Kasumi-1 (cell line): ENCODE results near the gene LPAR2.

Experiments used
- DNase-seq, 2 experiments: peaks; one replicate each; lab custom pipeline; 2025; lab: John Stamatoyannopoulos, UW

Gene LPAR2

DNA sequence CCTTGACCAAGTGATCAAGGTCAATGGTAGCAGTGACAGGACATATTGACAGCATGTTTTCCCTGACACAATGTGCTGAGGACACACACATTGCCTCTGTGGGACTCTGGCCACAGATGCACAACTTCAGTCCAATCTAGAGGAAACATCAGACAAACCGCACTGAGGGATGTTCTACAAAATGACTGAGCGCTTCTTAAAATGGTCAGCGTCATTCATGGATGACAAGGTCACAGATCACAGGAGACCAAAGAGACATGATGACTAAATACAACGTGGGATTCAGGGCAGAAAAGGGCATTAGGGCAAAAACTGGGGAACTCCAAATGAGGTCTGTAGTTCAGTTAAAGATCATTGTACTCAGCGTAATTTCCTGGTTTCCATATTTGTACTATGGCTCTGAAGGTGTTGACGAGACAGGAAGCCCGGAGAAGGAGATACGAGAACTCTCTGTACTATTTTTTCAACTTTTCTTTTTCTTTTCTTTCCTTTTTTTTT is 30.2 kb downstream of the LPAR2 start:
- DNase-seq: no peak

DNA sequence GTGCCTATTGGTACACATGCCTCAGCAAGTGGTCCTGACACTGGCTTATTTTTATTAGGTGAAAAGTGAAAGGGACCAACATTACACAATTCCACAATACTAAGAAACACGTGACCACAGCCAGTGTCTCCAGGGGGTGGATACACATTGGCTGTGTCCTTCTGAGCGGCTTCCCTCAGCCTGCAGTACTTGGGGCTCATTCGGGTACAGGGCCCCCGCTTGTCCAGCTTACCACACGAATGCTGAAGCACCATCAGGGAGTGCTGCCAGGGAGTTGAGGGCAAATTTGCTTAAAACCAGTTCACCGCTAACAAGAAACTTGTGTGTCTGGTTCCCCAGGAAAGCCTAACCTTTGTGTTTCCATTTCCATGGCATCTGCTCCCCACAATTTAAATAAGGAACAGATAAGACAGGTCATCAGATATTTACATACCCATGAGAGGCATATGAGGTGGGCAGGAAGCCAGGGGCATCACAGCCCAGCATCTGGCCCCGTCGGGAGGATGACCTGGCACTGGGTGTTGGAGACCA is 32.8 kb downstream of the LPAR2 start:
- DNase-seq: no peak

DNA sequence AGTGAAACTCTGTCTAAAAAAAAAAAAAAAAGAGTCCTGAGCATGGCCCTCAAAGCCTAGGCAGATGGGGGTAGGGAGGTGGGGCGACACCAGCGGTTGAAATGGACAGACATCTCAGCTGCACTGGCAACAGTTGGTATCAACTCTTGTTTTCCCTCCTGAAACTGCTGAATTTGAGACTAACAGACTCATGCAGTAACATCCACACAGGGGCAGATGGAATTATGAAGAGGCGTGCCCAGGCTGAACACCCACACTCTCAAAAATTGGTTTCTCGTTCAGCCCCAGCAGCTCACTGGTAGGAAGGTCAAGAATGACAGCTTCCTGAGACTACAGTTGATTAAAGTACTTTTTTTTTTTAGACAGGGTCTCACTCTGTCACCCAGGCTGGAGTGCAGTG is 33.6 kb downstream of the LPAR2 start:
- no peak for DNase-seq

DNA sequence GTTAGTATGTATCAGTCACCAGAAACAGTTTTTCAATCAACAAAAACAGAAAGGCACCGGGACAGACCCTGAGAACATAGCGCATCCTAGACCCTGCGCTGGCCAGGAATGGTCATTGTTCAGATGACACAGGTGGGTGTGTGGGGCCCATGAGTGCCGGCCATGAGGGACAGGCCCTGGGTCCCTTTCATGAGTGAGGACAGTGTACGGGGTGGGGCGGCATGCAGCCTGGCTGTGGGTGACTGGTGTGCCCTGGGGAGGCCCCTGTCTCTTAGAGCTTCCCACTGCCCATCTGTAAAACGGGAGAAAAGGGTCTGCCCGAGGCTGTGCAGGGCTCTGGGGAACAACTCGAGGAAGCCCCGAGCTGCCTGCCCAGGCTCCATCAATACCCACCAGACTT is 35.3 kb downstream of the LPAR2 start:
- no peak for DNase-seq

DNA sequence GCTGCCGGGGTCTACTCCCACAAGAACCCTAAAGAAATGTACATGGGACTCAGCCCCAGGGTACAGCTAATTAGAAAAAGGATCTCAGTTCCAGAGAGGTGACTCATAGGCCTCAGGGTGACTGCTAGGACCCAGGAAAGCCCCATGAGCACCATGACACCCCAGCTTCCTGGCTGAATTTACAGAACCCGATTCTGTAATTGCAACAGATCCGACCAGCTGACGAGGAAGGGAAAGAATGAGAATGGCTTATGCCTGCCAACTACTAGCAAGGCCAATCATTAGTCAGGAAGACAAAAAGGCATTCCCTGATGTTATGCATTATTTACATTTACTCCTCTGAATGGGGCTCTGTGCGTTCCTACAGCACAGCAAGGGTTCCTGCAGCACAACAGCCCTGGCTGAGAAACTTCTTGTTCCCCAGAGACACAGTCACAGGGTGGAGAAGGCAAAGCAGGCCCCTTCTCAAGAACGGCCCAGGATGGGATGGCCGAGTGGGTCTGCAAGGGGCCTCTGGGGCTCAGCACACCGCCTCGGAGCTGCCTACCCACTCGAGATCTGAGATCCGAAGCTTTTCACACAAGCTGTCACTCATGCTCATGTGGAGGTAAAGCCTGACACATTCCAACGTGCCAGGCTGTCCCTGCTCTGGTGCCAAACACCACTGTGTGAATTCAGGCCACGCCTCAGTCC is 36.7 kb downstream of the LPAR2 start:
- DNase-seq: peak; percentile 87 to 90

DNA sequence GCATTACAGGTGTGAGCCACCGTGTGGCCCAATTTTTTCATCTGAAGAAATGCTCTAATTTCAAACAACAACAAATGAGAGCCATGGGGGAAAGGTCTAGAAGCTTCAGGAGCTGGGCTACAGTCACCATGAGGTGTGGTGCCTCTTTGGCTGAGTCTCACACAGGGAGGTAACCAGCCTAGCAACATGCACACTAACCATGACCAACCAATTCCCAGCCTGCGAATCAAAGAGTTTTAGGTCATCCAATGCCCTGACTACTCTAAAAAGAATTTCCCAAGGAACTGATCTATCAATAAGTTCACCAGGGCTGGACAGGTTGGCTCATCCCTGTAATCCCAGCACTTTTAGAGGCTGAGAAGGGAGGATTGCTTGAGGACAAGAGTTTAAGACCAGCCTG is 39.5 kb downstream of the LPAR2 start:
- no peak for DNase-seq

DNA sequence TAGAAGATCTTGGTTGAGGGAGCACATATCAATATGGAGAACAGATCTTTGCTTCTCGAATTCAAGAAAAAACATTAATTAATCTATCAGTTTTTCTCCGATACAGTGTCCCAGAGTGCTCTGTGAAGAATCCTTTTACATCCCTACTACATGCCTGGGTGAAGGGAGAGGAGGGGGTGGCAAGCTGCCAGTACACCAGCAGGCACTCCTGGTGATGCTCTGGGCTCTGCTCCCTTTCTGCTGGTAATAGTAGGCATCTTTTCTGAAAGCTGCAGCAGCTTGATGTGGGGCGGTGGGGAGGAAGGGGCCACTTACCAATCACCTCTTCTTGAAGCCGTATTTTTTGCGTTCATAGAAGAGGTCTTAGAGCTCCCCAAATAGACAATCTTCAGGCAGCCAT is 40.2 kb downstream of the LPAR2 start:
- DNase-seq: no peak

DNA sequence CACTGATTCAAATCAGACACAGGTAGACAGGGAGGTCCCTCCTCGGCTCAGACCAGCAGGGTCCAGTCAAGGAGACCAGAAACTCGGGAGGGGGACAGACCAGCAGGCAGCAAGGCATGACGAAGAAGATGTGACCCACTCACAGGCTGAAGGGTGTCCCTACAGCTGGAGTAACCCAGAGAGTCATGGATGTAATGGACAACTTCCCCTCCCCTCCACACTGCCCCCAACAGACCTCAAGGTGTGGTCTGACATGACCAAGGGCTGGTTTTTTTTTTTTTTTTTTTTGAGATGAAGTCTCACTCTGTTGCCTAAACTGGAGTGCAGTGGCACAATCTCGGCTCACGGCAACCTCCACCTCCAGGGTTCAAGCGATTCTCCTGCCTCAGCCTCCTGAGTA is 43.7 kb downstream of the LPAR2 start:
- no peak for DNase-seq

DNA sequence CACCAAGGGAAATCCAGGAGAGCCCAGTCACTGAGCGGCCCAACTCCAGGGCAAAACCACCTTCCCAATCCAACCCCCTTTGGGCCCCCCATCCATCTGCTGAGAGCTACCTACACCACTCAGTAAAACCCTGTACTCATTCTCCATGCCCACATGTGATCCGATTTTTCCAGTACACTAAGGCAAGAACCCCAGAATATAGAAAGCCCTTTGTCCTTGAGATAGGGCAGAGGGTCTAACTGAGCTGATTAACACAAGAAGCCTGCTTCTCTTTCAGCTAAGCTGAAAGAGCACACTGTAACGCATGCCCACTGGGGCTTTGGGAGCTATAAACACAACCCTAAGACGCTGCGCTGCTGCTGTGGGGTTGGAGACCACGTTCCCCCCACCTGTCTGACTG is 45.5 kb downstream of the LPAR2 start:
- DNase-seq: no peak

DNA sequence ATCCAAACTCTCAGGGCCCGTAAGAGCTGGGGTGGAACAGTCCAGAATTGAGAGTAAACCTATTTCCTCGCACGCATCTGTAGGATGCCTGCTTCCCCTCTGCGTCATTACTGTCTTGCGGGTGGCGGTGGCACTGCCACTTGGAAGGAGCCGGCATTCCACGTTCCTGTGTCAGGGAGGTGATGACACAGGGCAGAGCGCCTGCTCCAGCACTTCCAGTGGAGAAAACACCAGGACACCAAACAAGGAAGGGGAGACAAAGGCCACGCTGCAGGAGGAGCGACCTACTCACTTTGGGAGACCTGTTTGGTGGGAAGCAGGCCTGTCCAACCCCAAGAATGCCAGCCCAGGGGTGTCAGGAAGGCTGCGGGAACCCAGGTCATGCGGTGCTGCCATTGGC is 46.6 kb downstream of the LPAR2 start:
- DNase-seq: no peak

DNA sequence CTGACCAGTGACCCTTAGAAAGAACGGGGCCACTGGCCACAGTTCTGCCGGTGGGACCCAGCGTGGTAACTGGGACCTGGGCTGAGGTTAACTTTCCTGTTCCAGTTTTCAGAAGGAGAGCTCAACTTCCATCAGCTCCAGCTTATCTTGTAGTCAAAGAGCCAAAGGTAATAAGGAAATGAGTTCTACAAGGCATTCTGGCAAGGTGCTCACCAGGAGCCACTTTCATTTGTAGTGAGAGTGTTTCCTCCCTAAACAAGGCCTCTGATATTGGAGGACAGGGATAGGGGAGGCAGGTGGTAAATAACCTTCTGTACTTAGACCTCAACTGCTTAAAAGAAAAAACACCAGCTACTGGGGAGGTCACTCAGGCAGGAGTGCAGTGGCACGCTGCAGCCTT is 47.6 kb downstream of the LPAR2 start:
- no peak for DNase-seq

DNA sequence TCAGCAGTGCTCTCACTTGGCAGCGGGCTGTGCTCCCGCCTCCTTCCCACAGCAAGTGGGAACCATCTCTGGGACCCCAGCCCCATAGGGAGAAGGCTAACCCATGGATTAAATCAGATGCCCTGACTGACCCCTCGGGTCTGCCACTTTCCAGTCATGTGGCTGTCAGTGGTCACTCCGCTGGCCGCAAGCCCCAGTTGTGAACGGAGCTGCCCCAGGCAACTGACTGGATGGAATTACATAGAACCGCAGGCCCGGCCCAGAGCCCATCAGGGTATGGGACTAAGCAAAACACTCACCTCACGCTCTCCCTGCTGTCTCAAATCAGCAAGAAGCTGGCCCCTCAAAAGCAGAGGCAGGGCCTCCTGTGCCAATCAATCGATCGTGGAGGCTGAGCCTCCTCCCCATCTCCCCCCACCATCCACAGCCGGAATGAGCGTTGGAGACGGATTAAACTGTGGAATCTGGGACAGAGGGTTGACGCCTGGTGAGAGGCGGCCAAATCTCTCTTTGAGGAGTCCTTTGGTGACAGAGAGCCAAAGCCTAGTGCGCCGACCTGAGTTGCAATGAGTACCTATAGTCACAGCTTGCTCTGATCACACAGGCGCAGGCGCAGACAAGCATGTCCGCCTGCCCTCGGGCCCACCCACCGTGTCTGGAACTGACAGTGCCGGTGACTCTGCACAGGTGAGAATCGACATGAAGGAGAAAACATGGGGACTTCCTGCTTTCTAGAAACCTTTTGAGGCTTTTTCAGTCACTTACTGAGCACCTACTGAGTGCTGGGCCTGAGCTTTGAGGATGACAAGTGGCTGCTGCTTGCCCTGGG is 48.3 kb downstream of the LPAR2 start:
- no peak for DNase-seq

DNA sequence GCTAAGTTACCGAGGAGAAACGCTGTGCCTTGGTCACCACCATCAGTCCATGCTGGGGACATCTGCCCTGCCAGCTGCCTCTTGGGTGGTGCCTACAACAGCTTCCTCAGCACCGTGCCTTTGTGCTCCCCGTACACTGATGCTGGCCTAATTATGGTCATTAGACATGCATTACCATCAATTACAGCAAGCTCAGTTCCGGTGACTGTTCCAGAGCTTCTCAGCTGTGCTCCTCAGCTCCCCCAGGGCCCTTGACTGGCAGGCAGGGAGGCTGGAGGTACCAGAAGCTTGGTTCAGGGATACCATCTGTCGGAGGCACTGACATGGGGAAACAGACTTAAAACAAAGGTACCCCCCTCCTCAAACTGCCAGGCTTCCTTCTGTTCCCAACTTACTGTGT is 49.8 kb downstream of the LPAR2 start:
- DNase-seq: no peak

DNA sequence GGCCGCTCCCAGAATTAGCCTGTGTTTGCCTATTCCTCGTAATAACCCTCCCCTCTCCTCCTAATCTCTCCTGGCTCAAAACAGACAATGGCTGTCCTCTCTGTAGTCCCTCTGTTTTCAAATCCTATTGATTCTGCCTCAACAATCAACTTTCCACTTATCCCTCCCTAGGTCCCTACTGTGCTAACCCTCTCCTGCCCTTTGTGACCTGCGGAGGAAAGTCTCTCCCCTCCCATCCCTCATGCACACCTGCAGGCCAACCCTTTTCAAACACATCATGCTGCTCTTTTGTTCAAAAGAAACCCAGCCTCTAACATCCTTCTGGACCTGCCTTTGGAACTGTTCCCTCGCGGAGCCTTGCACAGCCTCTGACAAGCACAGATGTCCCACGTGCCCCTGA is 52.6 kb downstream of the LPAR2 start:
- DNase-seq: no peak
